ENCODE measurements around the gene MEGF11.

DNA sequence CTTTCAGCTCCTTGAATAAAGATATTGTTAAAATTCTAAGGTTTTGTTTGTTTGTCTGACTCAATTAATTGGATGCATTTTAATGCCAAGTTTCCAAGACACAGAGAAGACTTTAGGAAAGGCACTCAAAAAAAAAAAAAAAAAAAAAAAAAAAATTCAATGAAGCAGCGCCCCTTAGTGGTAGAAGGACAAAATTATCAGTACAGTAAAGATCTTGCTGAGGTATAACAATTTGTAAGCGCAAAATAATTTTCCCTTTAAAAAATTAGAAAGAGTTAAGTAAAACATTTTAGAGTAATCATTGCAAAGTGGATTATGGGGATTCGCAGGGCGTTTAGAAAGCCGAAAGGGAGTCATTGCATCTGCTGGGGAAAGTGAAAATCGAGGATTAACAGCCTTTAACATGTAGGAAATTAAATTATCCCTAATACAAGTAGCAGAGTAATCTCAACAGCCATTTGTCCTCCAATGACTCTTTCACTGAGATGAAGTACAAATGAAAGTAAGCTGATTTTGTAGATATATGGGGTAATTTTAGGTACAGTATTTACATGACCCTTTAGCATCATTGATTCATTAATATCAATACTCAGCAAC is 34.0 kb upstream of the MEGF11 start:
- TF ChIP-seq, protein P1, sequence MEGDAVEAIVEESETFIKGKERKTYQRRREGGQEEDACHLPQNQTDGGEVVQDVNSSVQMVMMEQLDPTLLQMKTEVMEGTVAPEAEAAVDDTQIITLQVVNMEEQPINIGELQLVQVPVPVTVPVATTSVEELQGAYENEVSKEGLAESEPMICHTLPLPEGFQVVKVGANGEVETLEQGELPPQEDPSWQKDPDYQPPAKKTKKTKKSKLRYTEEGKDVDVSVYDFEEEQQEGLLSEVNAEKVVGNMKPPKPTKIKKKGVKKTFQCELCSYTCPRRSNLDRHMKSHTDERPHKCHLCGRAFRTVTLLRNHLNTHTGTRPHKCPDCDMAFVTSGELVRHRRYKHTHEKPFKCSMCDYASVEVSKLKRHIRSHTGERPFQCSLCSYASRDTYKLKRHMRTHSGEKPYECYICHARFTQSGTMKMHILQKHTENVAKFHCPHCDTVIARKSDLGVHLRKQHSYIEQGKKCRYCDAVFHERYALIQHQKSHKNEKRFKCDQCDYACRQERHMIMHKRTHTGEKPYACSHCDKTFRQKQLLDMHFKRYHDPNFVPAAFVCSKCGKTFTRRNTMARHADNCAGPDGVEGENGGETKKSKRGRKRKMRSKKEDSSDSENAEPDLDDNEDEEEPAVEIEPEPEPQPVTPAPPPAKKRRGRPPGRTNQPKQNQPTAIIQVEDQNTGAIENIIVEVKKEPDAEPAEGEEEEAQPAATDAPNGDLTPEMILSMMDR (conservative IDR thresholded peaks at IDR 0.05; ENCODE audit: low read depth, low read length): peak; percentile 60
- TF ChIP-seq EZH2phosphoT487 (IDR thresholded peaks at IDR 0.05; ENCODE audit: borderline replicate concordance, low read length): no peak
- no peak for TF ChIP-seq EZH2 (IDR thresholded peaks at IDR 0.05; ENCODE audit: low read length, unreplicated experiment)
